Upper lobe of left lung (tissue), 4 donors: ENCODE measurements around the gene TCEA3.

Experiments used
- EP300 ChIP-seq, 4 donors: sonication (generic); formaldehyde crosslinking; IDR thresholded peaks; one replicate each; pipeline ENCODE4 v1.5.1; 2017; ENCODE audit warnings: antibody characterized with exemption in 4 of 4, control low read depth in 2 of 4
- POLR2A ChIP-seq, 4 donors: fragments of 450-650 bp; IDR thresholded peaks; one replicate each; pipeline ENCODE4 v1.5.1; 2016 to 2017; ENCODE audit warnings: antibody characterized with exemption in 4 of 4, mild to moderate bottlenecking in 2 of 4
- TF ChIP-seq, protein P1 (sequence below), 6 experiments: fragments of 450-650 bp in 4 of 6; fragments of 200-600 bp in 2 of 6; sonication (generic) in 2 of 6; IDR thresholded peaks; one replicate each; pipeline ENCODE4 v1.5.1; 2016 to 2019; ENCODE audit warnings: antibody characterized with exemption in 6 of 6

DNA sequence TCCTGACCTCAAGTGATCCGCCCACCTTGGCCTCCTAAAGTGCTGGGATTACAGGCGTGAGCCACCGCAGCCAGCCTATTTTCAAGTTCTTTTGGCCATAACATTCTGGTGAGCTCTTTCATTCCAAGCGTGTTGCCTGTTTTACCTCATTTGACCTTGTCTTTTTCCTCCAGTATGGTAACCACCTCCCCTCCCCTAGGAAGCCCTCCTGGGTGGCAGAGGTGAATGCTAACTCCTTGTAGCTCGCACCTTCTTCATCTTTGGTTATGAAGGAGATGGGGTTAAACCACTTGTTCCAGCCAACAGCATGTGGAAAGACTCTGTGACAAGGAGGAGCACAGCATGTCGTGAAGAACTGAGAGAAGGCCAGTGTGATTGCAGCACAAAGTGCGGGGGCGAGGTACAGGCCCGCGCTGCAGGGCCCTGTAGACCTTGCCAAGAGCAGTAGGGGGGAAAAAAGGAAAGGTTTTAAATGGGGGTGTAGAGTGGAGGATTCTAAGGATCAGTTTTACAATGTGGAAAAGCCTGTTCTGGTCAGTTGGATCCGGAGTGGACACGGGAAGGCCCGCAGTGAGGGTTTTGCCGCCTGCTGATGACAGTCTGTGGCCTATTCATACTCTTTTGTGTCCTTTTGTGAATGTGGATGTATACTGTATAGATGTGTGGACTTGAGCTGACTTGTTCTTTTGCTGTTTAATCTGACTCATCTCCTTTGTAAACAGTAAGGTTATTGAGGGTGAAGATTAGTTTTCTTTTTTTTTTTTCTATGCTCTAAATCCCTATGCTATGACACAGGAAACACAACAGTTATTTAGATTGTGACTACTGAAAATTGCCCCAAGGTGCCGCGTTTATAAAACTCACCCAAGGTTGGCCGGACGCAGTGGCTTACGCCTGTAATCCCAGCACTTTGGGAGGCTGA is 47.4 kb downstream of the TCEA3 start:
- TF ChIP-seq EP300 (IDR thresholded peaks at IDR 0.05) (no peak), POLR2A (IDR thresholded peaks at IDR 0.05) (no peak)
- TF ChIP-seq, protein P1, sequence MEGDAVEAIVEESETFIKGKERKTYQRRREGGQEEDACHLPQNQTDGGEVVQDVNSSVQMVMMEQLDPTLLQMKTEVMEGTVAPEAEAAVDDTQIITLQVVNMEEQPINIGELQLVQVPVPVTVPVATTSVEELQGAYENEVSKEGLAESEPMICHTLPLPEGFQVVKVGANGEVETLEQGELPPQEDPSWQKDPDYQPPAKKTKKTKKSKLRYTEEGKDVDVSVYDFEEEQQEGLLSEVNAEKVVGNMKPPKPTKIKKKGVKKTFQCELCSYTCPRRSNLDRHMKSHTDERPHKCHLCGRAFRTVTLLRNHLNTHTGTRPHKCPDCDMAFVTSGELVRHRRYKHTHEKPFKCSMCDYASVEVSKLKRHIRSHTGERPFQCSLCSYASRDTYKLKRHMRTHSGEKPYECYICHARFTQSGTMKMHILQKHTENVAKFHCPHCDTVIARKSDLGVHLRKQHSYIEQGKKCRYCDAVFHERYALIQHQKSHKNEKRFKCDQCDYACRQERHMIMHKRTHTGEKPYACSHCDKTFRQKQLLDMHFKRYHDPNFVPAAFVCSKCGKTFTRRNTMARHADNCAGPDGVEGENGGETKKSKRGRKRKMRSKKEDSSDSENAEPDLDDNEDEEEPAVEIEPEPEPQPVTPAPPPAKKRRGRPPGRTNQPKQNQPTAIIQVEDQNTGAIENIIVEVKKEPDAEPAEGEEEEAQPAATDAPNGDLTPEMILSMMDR (IDR thresholded peaks at IDR 0.05) = no peak
